Gastrocnemius medialis (tissue), 4 donors: ENCODE data around the gene XPNPEP1. TPM values are rescaled to one million over a fixed set of nuclear protein-coding genes. Genes with fewer than 3 reads are reported as not detected.

Experiments
- ATAC-seq, 2 donors: fragments of 150-250 bp; one replicate each; pipeline ENCODE4 v1.9.1; 2016
- DNase-seq, 2 donors: peaks; one replicate each; pipeline ENCODE4 v3.0.0-alpha.2; 2019
- H3K27ac ChIP-seq, 4 donors: fragments of 200-600 bp; sonication (generic); 1 replicate in 1 of 4; 2 replicates in 3 of 4; pipeline ENCODE4 v1.5.1; 2016 to 2018; ENCODE audit warnings: mild to moderate bottlenecking in 2 of 4, moderate library complexity in 1 of 4
- H3K27me3 ChIP-seq, 3 donors: fragments of 200-600 bp; sonication (generic) in 2 of 3; 1 replicate in 1 of 3; 2 replicates in 2 of 3; pipeline versions ENCODE4 v1.5.1 to v1.6.0; 2016 to 2019; ENCODE audit warnings: mild to moderate bottlenecking in 1 of 3, moderate library complexity in 1 of 3
- H3K36me3 ChIP-seq, 2 donors: fragments of 200-600 bp; sonication (generic) in 1 of 2; one replicate each; pipeline ENCODE4 v1.5.1; 2017 to 2018
- H3K4me1 ChIP-seq, 2 donors: fragments of 200-600 bp; sonication (generic) in 1 of 2; one replicate each; pipeline ENCODE4 v1.5.1; 2016 to 2017; ENCODE audit warnings: mild to moderate bottlenecking in 2 of 2
- H3K4me3 ChIP-seq, 4 donors: fragments of 200-600 bp; sonication (generic) in 3 of 4; 1 replicate in 1 of 4; 2 replicates in 3 of 4; pipeline ENCODE4 v1.5.1; 2016 to 2019; ENCODE audit warnings: mild to moderate bottlenecking in 2 of 4
- H3K9me3 ChIP-seq, 3 donors: fragments of 200-600 bp; sonication (generic) in 2 of 3; 1 replicate in 1 of 3; 2 replicates in 2 of 3; pipeline ENCODE4 v1.5.1; 2016 to 2019
- CTCF ChIP-seq, 5 experiments: fragments of 450-650 bp in 3 of 5; fragments of 200-600 bp in 2 of 5; sonication (generic) in 2 of 5; IDR thresholded peaks in 4 of 5; conservative IDR thresholded peaks in 1 of 5; 1 replicate in 4 of 5; 2 replicates in 1 of 5; pipeline ENCODE4 v1.5.1; 2016 to 2019; ENCODE audit warnings: antibody characterized with exemption in 5 of 5, mild to moderate bottlenecking in 3 of 5, moderate library complexity in 3 of 5
- POLR2A ChIP-seq, 2 donors: fragments of 450-650 bp; IDR thresholded peaks; one replicate each; pipeline ENCODE4 v1.6.1; 2017; ENCODE audit warnings: antibody characterized with exemption in 2 of 2, mild to moderate bottlenecking in 2 of 2, moderate library complexity in 2 of 2
- in situ Hi-C, 4 donors: fragments of 200-750 bp; cut with MboI; loops; one replicate each; pipeline versions ENCODE4 v1.15.0 to v1.8.0; 2017; ENCODE audit warnings: low sequenced_read_pairs in 4 of 4
- intact Hi-C: fragments of 100-400 bp; cut with DNase I; formaldehyde crosslinking; loops from one replicate; pipeline ENCODE4 v1.15.1; 2023; ENCODE audit warnings: low total_unique reads
- total RNA-seq, 4 donors: library from RNA; depleted of rRNA; stranded (reverse); fragments of >200 nt; gene quantifications; one replicate each; pipeline versions ENCODE4 v1.1.0 to v1.2.3, GENCODE V29; 2016

XPNPEP1 gene
- total RNA-seq, 4 donors from 2014 or later = 39.9 to 72.3 (median 64.0) TPM

- Histone ChIP-seq H3K27me3 (no peaks in the 10 kb centered on the region), H3K4me3 (no peak overlapping the region), H3K9me3 (no peaks in the 10 kb centered on the region), H3K4me1 (no peaks in the 10 kb centered on the region), H3K27ac (no peak overlapping the region), H3K36me3 (no peaks in the 10 kb centered on the region)
- TF ChIP-seq POLR2A (IDR thresholded peaks at IDR 0.05) (no peak), CTCF (IDR thresholded peaks at IDR 0.05 in 4 of 5, conservative IDR thresholded peaks at IDR 0.05 in 1 of 5) (no peak)
- DNase-seq = no peak
- intact Hi-C loops = no loop called here
- in situ Hi-C loops = no loop called here
- no peak for ATAC-seq
These were observed 36.2 kb upstream of the XPNPEP1 start for GRCh38 chr10:109959259-109960145.

- Histone ChIP-seq H3K4me1 (no peaks in the 10 kb centered on the region), H3K36me3 (no peaks in the 10 kb centered on the region), H3K9me3 (no peaks in the 10 kb centered on the region), H3K4me3 (no peak overlapping the region), H3K27me3 (no peaks in the 10 kb centered on the region), H3K27ac (no peak overlapping the region)
- TF ChIP-seq POLR2A (IDR thresholded peaks at IDR 0.05) = no peak
- no peak for TF ChIP-seq CTCF (IDR thresholded peaks at IDR 0.05 in 4 of 5, conservative IDR thresholded peaks at IDR 0.05 in 1 of 5)
- DNase-seq (no peak), ATAC-seq (no peak)
- intact Hi-C loops (no loop called here), in situ Hi-C loops (no loop called here)
These were observed 34.7 kb upstream of the XPNPEP1 start for GRCh38 chr10:109958059-109958458.

GRCh38 chr10:109957092-109957797 is 33.9 kb upstream of the XPNPEP1 start:
- Histone ChIP-seq H3K36me3 (no peaks in the 10 kb centered on the region), H3K4me3 (no peak overlapping the region), H3K9me3 (no peaks in the 10 kb centered on the region), H3K27me3 (no peaks in the 10 kb centered on the region), H3K4me1 (no peaks in the 10 kb centered on the region), H3K27ac (no peak overlapping the region)
- intact Hi-C loops (no loop called here), in situ Hi-C loops (no loop called here)
- peak in 1 of 2 donors; percentile 19 for DNase-seq
- ATAC-seq = peak in 1 of 2 donors; percentile 49
- TF ChIP-seq POLR2A (IDR thresholded peaks at IDR 0.05) (no peak), CTCF (IDR thresholded peaks at IDR 0.05 in 4 of 5, conservative IDR thresholded peaks at IDR 0.05 in 1 of 5) (no peak)

- intact Hi-C loops = no loop called here
- H3K9me3 ChIP-seq = no peaks in the 10 kb centered on the region
- H3K4me1 ChIP-seq = no peaks in the 10 kb centered on the region
- in situ Hi-C loops = no loop called here
- no peak for ATAC-seq
- TF ChIP-seq CTCF (IDR thresholded peaks at IDR 0.05 in 4 of 5, conservative IDR thresholded peaks at IDR 0.05 in 1 of 5) (peak in 1 of 5 experiments; percentile 43), POLR2A (IDR thresholded peaks at IDR 0.05) (no peak)
- H3K4me3 ChIP-seq = no peak overlapping the region
- no peaks in the 10 kb centered on the region for H3K27me3 ChIP-seq
- no peak overlapping the region for H3K27ac ChIP-seq
- DNase-seq = no peak
- no peaks in the 10 kb centered on the region for H3K36me3 ChIP-seq
These were observed 33.3 kb upstream of the XPNPEP1 start for GRCh38 chr10:109956454-109957091.
